ENCODE measurements around the gene MAP4K3. TPM values are rescaled to one million over a fixed set of nuclear protein-coding genes. Genes with fewer than 3 reads are reported as not detected.

MAP4K3 gene
- total RNA-seq, 1 experiment from 2014 or later = 21.4 TPM

GRCh38 chr2:39395313-39395712 lies 41.8 kb downstream of the MAP4K3 start (continued):
- no peak for TF ChIP-seq ZBTB33 (IDR thresholded peaks at IDR 0.05; ENCODE audit: extremely low read depth, insufficient replicate concordance, low read length)
- TF ChIP-seq MAX (IDR thresholded peaks at IDR 0.05) = no peak
- TF ChIP-seq SP1 (IDR thresholded peaks at IDR 0.05; ENCODE audit: low read depth) = no peak
- TF ChIP-seq ZFX (IDR thresholded peaks at IDR 0.05) = no peak
- no peak for TF ChIP-seq SRF (IDR thresholded peaks at IDR 0.05; ENCODE audit: low read depth)
- no peak for TF ChIP-seq POLR2A (IDR thresholded peaks at IDR 0.05; ENCODE audit: borderline replicate concordance, extremely low read depth, insufficient read depth, insufficient read length)
- TF ChIP-seq EZH2 (IDR thresholded peaks at IDR 0.05) = no peak
- TF ChIP-seq YY1 (IDR thresholded peaks at IDR 0.05; ENCODE audit: extremely low read depth, insufficient replicate concordance, low read depth, low read length) = no peak
- TF ChIP-seq TCF7L2 (IDR thresholded peaks at IDR 0.05; ENCODE audit: borderline replicate concordance, extremely low read depth, insufficient read depth, insufficient read length) = no peak

GRCh38 chr2:39394516-39394961 lies 42.5 kb downstream of the MAP4K3 start:
- 0 out of 2 replicates have a peak, but pooled peaks cover 4% of the 10 kb centered on the region for H4K20me1 ChIP-seq (ENCODE audit: insufficient read depth)
- no peak overlapping the region for H3K4me3 ChIP-seq (replicated peaks in 1 of 2; ENCODE audit: low read depth in 1 of 2, low read length in 2 of 2)
- ChIA-PET CTCF (no interaction called here), RAD21 (ENCODE audit: low non-redundant PET in 1 of 2, low total read pairs in 2 of 2, uncharacterized antibody in 2 of 2, unreplicated experiment in 2 of 2) (no interaction called here), POLR2A (no interaction called here)
- intact Hi-C loops (cut with micrococcal nuclease) = no loop called here
- no TSS peak for BruUV-seq (replicated peaks)
- DNase-seq (ENCODE audit: low read depth, low spot score) (no peak), ATAC-seq (no peak)
- H3K36me3 ChIP-seq (ENCODE audit: control insufficient read depth in 1 of 2, insufficient read depth in 2 of 2, low read length in 2 of 2) = no peaks in the 10 kb centered on the region
- no peaks in the 10 kb centered on the region for H3K27me3 ChIP-seq (ENCODE audit: insufficient read depth, low read length)
- no peaks in the 10 kb centered on the region for H3K9me2 ChIP-seq (ENCODE audit: insufficient read depth)
- TF ChIP-seq POLR2AphosphoS5 (IDR thresholded peaks at IDR 0.05; ENCODE audit: low read depth, low read length) (no peak), FOSL1 (IDR thresholded peaks at IDR 0.05; ENCODE audit: low read depth) (no peak), EGR1 (IDR thresholded peaks at IDR 0.05; ENCODE audit: low read depth) (no peak), EZH2 (IDR thresholded peaks at IDR 0.05) (no peak), SRF (IDR thresholded peaks at IDR 0.05; ENCODE audit: low read depth) (no peak), SIN3A (IDR thresholded peaks at IDR 0.05; ENCODE audit: low read depth) (no peak), YY1 (IDR thresholded peaks at IDR 0.05; ENCODE audit: extremely low read depth, insufficient replicate concordance, low read depth, low read length) (no peak), ZBTB33 (IDR thresholded peaks at IDR 0.05; ENCODE audit: extremely low read depth, insufficient replicate concordance, low read length) (no peak), TCF7L2 (IDR thresholded peaks at IDR 0.05; ENCODE audit: borderline replicate concordance, extremely low read depth, insufficient read depth, insufficient read length) (no peak), ZNF274 (IDR thresholded peaks at IDR 0.05; ENCODE audit: low read depth, low read length) (no peak), CEBPB (IDR thresholded peaks at IDR 0.05; ENCODE audit: low read depth) (no peak), EZH2phosphoT487 (IDR thresholded peaks at IDR 0.05; ENCODE audit: borderline replicate concordance) (no peak), SP1 (IDR thresholded peaks at IDR 0.05; ENCODE audit: low read depth) (no peak), ZFX (IDR thresholded peaks at IDR 0.05) (no peak), CTCF (IDR thresholded peaks at IDR 0.05 in 2 of 3, conservative IDR thresholded peaks at IDR 0.05 in 1 of 3; ENCODE audit: borderline replicate concordance in 1 of 3, insufficient read depth in 1 of 3, low read depth in 2 of 3, low read length in 2 of 3) (no peak), JUND (IDR thresholded peaks at IDR 0.05) (no peak), MAX (IDR thresholded peaks at IDR 0.05) (no peak)
- H3K79me2 ChIP-seq (ENCODE audit: insufficient read depth, low read length) = peaks cover 87% of the 10 kb centered on the region
- no peaks in the 10 kb centered on the region for H3K4me1 ChIP-seq (ENCODE audit: control insufficient read depth in 1 of 2, insufficient read depth in 2 of 2, low read length in 2 of 2)
- H2AFZ ChIP-seq (ENCODE audit: low read depth, low read length, poor library complexity, severe bottlenecking) = no peak overlapping the region
- no peak overlapping the region for H3K9ac ChIP-seq (ENCODE audit: low read length)
- no peak overlapping the region for H3K4me2 ChIP-seq (ENCODE audit: low read length)
- no peaks in the 10 kb centered on the region for H3K9me3 ChIP-seq (ENCODE audit: control insufficient read depth in 1 of 2, insufficient read depth in 1 of 2, low read depth in 1 of 2, low read length in 2 of 2)
- no peak overlapping the region for H3K27ac ChIP-seq (ENCODE audit: low read depth, low read length)
